Left ventricle myocardium inferior (tissue), 1 donor: ENCODE data around the gene SURF4. TPM values are rescaled to one million over a fixed set of nuclear protein-coding genes. Genes with fewer than 3 reads are reported as not detected.
A peak's percentile ranks its signal among the peaks of the same experiment; 100 is the strongest.

Experiments used
- DNase-seq: peaks from one replicate; pipeline ENCODE4 v3.0.0-alpha.2; 2020
- H3K27ac ChIP-seq: fragments of 200-600 bp; replicated peaks from 2 replicates; pipeline ENCODE4 v1.8.0; 2021
- H3K27me3 ChIP-seq: fragments of 200-600 bp; 2 replicates; pipeline ENCODE4 v1.8.0; 2021; ENCODE audit warnings: low read depth
- H3K36me3 ChIP-seq: fragments of 200-600 bp; 2 replicates; pipeline ENCODE4 v1.8.0; 2021
- H3K4me1 ChIP-seq: fragments of 200-600 bp; 2 replicates; pipeline ENCODE4 v1.8.0; 2021
- H3K4me3 ChIP-seq: fragments of 200-600 bp; 2 replicates; pipeline ENCODE4 v1.8.0; 2021; ENCODE audit warnings: mild to moderate bottlenecking, moderate library complexity
- H3K9me3 ChIP-seq: fragments of 200-600 bp; replicated peaks from 2 replicates; pipeline ENCODE4 v1.8.0; 2021
- CTCF ChIP-seq: fragments of 200-600 bp; IDR thresholded peaks from 2 replicates; pipeline ENCODE4 v1.8.0; 2021; ENCODE audit warnings: antibody characterized with exemption, mild to moderate bottlenecking, borderline replicate concordance
- intact Hi-C: fragments of 100-400 bp; cut with micrococcal nuclease; formaldehyde crosslinking; loops from one replicate; pipeline ENCODE4 v1.11.0; 2022
- total RNA-seq: library from RNA; stranded (reverse); fragmentation: NEBNext Ultra II Directional; extraction: Animal tissue kit (Norgen Biotek cat#: 25700); gene quantifications from one replicate; pipeline ENCODE4 v1.2.1, GENCODE V29; 2021
- donor health status: DM: no; HTN: yes; CAD: no; lungs with severe emphysema.

Gene SURF4
- total RNA-seq, 1 donor from 2014 or later = 61.9 TPM

GRCh38 chr9:133344071-133344470 is 31.8 kb downstream of the SURF4 start:
- intact Hi-C loops = no loop called here
- Histone ChIP-seq H3K27me3 (no peaks in the 10 kb centered on the region), H3K36me3 (peaks cover 55% of the 10 kb centered on the region), H3K4me3 (no peak overlapping the region), H3K27ac (no peak overlapping the region), H3K4me1 (peaks cover 33% of the 10 kb centered on the region), H3K9me3 (no peaks in the 10 kb centered on the region)
- no peak for DNase-seq
- no peak for TF ChIP-seq CTCF

- peaks cover 23% of the 10 kb centered on the region for H3K4me1 ChIP-seq
- DNase-seq = no peak
- no peak overlapping the region for H3K4me3 ChIP-seq
- intact Hi-C loops = no loop called here
- H3K27ac ChIP-seq = peak overlapping the region; percentile 33
- H3K9me3 ChIP-seq = no peaks in the 10 kb centered on the region
- peaks cover 53% of the 10 kb centered on the region for H3K36me3 ChIP-seq
- no peak for TF ChIP-seq CTCF
- H3K27me3 ChIP-seq = no peaks in the 10 kb centered on the region
Observed at GRCh38 chr9:133342570-133342969, 33.3 kb downstream of the SURF4 start.

- Histone ChIP-seq H3K27me3 (no peaks in the 10 kb centered on the region), H3K9me3 (no peaks in the 10 kb centered on the region), H3K27ac (peak overlapping the region; percentile 33), H3K4me1 (peaks cover 21% of the 10 kb centered on the region), H3K4me3 (no peak overlapping the region), H3K36me3 (peaks cover 53% of the 10 kb centered on the region)
- intact Hi-C loops = no loop called here
- TF ChIP-seq CTCF = no peak
- DNase-seq = no peak
Observed at GRCh38 chr9:133342069-133342406, 33.8 kb downstream of the SURF4 start.

- TF ChIP-seq CTCF = no peak
- H3K4me3 ChIP-seq = peak overlapping the region; percentile 31
- intact Hi-C loops = no loop called here
Observed at GRCh38 chr9:133341369-133342068, 34.3 kb downstream of the SURF4 start.

GRCh38 chr9:133340916-133341315 is 34.9 kb downstream of the SURF4 start:
- H3K4me3 ChIP-seq = peak overlapping the region; percentile 31
- intact Hi-C loops = no loop called here

More at GRCh38 chr9:133341369-133342068, 34.3 kb downstream of the SURF4 start:
- Histone ChIP-seq H3K27ac (peak overlapping the region; percentile 17), H3K4me1 (peaks cover 21% of the 10 kb centered on the region), H3K27me3 (no peaks in the 10 kb centered on the region), H3K9me3 (no peaks in the 10 kb centered on the region), H3K36me3 (peaks cover 53% of the 10 kb centered on the region)
- DNase-seq = peak; percentile 62

More at GRCh38 chr9:133340916-133341315, 34.9 kb downstream of the SURF4 start:
- H3K27me3 ChIP-seq = no peaks in the 10 kb centered on the region
- peaks cover 20% of the 10 kb centered on the region for H3K4me1 ChIP-seq
- peak overlapping the region; percentile 17 for H3K27ac ChIP-seq
- DNase-seq = no peak
- no peak for TF ChIP-seq CTCF
- peaks cover 53% of the 10 kb centered on the region for H3K36me3 ChIP-seq
- H3K9me3 ChIP-seq = no peaks in the 10 kb centered on the region
